Naive B cell (primary cell): ENCODE results near the gene PCDHGA6. TPM values are rescaled to one million over a fixed set of nuclear protein-coding genes. Genes with fewer than 3 reads are reported as not detected.
"Not testable (repeated sequence)": the region's sequence is repeated elsewhere in the genome, so short reads cannot be mapped to it uniquely, and the experiment has no call there.

Experiments
- ATAC-seq, 2 donors: fragments of 150-1000 bp; cut with Tn5 transposase; 2 replicates each; pipeline ENCODE4 v1.10.0; 2021; ENCODE audit warnings: low read depth in 2 of 2, mild to moderate bottlenecking in 2 of 2, moderate library complexity in 2 of 2
- DNase-seq: peaks from one replicate; pipeline ENCODE4 v3.0.0; 2022
- H3K27ac Mint-ChIP-seq, 6 donors: one replicate each; pipeline ENCODE4 v1.8.0; 2020 to 2022; ENCODE audit warnings: mild to moderate bottlenecking in 6 of 6, mixed read lengths in 6 of 6, moderate library complexity in 5 of 6, inconsistent platforms in 2 of 6
- H3K27me3 Mint-ChIP-seq, 3 donors: one replicate each; pipeline ENCODE4 v1.8.0; 2021 to 2022; ENCODE audit warnings: mixed read lengths in 3 of 3, mild to moderate bottlenecking in 1 of 3
- H3K36me3 Mint-ChIP-seq, 2 donors: one replicate each; pipeline ENCODE4 v1.8.0; 2020 to 2022; ENCODE audit warnings: mixed read lengths in 2 of 2, inconsistent platforms in 1 of 2, mild to moderate bottlenecking in 1 of 2
- H3K4me1 Mint-ChIP-seq, 3 donors: one replicate each; pipeline ENCODE4 v1.8.0; 2020 to 2022; ENCODE audit warnings: mixed read lengths in 3 of 3, inconsistent platforms in 1 of 3, mild to moderate bottlenecking in 1 of 3, moderate library complexity in 1 of 3
- H3K4me3 Mint-ChIP-seq, 8 donors: one replicate each; pipeline ENCODE4 v1.8.0; 2020 to 2022; ENCODE audit warnings: mild to moderate bottlenecking in 8 of 8, mixed read lengths in 8 of 8, moderate library complexity in 8 of 8, inconsistent platforms in 2 of 8
- H3K9me3 Mint-ChIP-seq, 7 donors: one replicate each; pipeline ENCODE4 v1.8.0; 2020 to 2022; ENCODE audit warnings: mixed read lengths in 7 of 7, mild to moderate bottlenecking in 5 of 7, inconsistent platforms in 2 of 7, moderate library complexity in 1 of 7
- polyA plus RNA-seq, 6 donors: library from polyadenylated mRNA; unstranded; fragments of 300-500 nt; fragmentation: Illumina TruSeq; gene quantifications; one replicate each; pipeline ENCODE4 v1.2.3, GENCODE V29; 2021; ENCODE audit warnings: low read depth in 6 of 6

The PCDHGA6 gene
- polyA plus RNA-seq, result under 1 TPM in 1 of 6 donors, not detected in 5; 0.08 TPM

GRCh38 chr5:141373673-141374317 lies at the start of gene PCDHGA6:
TSS of gene PCDHGA6 (plus strand) at chr5:141373891. CDS start at chr5:141374084, 193 bp downstream.
- no peak for ATAC-seq
- peak within 1 kb of the TSS in 1 of 6 donors; percentile 30 for H3K27ac Mint-ChIP-seq
- peaks cover 4 to 6% (median 6%) of the 10 kb centered on the region in 3 donors for H3K4me1 Mint-ChIP-seq
- peak within 1 kb of the TSS in 5 of 8 donors; percentile 5 to 57 (median 29) for H3K4me3 Mint-ChIP-seq
- no peak for DNase-seq
- H3K36me3 Mint-ChIP-seq, result peaks cover 8 to 30% of the 10 kb centered on the region in 2 donors
- peaks cover 8 to 67% (median 45%) of the 10 kb centered on the region in 7 donors for H3K9me3 Mint-ChIP-seq
- peaks cover 44 to 66% (median 44%) of the 10 kb centered on the region in 3 donors for H3K27me3 Mint-ChIP-seq

DNA sequence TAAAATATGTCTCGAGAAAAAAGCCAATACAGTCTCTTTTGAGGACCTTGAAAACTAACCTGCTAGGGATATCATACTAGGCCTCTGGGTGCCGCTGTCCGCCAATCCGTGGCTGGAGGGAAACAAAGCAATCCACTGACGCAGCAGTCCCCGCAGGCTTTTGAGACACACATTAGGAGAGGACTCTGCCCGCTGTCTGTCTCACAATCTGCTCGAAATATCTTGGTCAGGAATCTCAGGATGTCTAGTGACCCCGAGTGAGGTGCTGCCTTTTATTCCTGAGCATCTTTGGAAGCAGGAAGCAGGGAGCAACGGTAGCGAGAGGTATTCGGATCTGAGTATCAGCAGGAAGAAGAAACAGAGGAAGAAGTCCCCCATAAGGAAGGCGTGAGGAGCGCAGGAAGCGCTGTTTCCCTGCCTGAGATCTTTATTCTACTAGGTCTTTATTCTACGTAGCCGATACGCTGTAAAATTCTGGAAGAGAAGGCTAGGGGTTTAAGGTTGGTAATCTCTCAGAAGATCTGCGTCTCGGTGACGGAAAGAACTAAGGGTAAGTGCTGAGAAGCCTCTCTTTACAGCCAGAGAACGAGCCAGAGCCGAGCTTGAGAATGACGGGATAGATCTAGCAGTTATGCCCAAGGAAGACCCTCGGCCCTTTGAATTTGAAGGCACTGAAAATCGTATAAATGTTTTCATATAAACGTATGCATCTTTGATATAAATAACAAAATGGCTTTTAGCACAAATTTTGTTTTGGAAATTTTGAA lies 47.4 kb upstream of the PCDHGA6 start:
- Mint-ChIP-seq H3K27ac (peak overlapping the region in 3 of 6 donors; percentile 51 to 80 (median 71)), H3K4me1 (peaks cover 4 to 14% (median 11%) of the 10 kb centered on the region in 3 donors), H3K4me3 (peak overlapping the region; percentile 86 to 97 (median 92)), H3K27me3 (peaks cover 27 to 43% (median 39%) of the 10 kb centered on the region in 3 donors), H3K9me3 (peaks cover 5 to 76% (median 47%) of the 10 kb centered on the region in 7 donors), H3K36me3 (peaks cover 6 to 18% of the 10 kb centered on the region in 2 donors)
- ATAC-seq, result peak; percentile 91 to 95
- peak; percentile 57 for DNase-seq

- Mint-ChIP-seq H3K27ac (no peak overlapping the region), H3K36me3 (peaks cover 14 to 23% of the 10 kb centered on the region in 2 donors), H3K4me1 (peaks cover 4 to 11% (median 11%) of the 10 kb centered on the region in 3 donors), H3K4me3 (peak overlapping the region in 1 of 8 donors; percentile 12), H3K9me3 (peaks cover 5 to 76% (median 54%) of the 10 kb centered on the region in 7 donors), H3K27me3 (peaks cover 45 to 61% (median 53%) of the 10 kb centered on the region in 3 donors)
- DNase-seq (no peak), ATAC-seq (no peak)
These were observed 45.5 kb upstream of the PCDHGA6 start for GRCh38 chr5:141328231-141328630.

DNA sequence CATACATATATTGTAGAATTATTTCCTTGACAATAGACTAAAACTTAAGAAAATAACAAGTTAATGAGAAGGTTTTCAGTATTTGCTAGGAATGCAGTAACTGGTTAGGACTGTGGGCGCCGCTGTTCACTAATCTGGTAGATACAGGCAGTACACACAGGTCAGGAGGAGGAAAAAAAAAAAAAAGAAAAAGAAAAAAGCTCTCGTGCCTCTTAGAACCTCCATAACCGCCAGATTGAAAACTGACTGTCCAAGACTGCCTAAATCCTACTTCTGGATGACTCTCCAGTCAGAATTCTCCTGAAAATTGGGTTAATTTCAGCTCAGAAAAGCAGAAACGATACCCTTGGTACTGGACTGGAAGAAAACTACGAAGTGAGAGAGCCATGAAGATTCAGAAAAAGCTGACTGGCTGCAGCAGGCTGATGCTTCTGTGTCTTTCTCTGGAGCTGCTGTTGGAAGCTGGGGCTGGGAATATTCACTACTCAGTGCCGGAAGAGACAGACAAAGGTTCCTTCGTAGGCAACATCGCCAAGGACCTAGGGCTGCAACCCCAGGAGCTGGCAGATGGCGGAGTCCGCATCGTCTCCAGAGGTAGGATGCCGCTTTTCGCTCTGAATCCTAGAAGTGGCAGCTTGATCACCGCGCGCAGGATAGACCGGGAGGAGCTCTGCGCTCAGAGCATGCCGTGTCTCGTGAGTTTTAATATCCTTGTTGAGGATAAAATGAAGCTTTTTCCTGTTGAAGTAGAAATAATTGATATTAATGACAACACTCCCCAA lies 43.2 kb upstream of the PCDHGA6 start, which contains the start of gene PCDHGA1:
PCDHGA1 (plus strand) TSS at position 216 of the 782 bp plus-strand sequence.
- Mint-ChIP-seq H3K9me3 (peaks cover 9 to 93% (median 69%) of the 10 kb centered on the region in 7 donors), H3K4me1 (peaks cover 4 to 11% (median 11%) of the 10 kb centered on the region in 3 donors), H3K27me3 (peaks cover 66 to 84% (median 72%) of the 10 kb centered on the region in 3 donors), H3K27ac (no peak within 1 kb of the TSS), H3K4me3 (peak within 1 kb of the TSS in 6 of 8 donors; percentile 5 to 70 (median 21)), H3K36me3 (peaks cover 24 to 30% of the 10 kb centered on the region in 2 donors)
- DNase-seq (no peak), ATAC-seq (peak in 1 of 2 donors; percentile 33)

DNA sequence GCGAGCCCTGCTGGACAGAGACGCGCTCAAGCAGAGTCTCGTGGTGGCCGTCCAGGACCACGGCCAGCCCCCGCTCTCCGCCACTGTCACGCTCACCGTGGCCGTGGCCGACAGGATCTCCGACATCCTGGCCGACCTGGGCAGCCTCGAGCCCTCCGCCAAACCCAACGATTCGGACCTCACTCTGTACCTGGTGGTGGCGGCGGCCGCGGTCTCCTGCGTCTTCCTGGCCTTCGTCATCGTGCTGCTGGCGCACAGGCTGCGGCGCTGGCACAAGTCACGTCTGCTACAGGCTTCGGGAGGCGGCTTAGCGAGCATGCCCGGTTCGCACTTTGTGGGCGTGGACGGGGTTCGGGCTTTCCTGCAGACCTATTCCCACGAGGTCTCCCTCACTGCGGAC lies 41.1 kb upstream of the PCDHGA6 start:
- not testable (repeated sequence) for H3K4me1 Mint-ChIP-seq, H3K4me3 Mint-ChIP-seq, H3K27ac Mint-ChIP-seq, ATAC-seq, DNase-seq
- peaks cover 75 to 90% (median 85%) of the 10 kb centered on the region in 3 donors for H3K27me3 Mint-ChIP-seq
- H3K36me3 Mint-ChIP-seq, result peaks cover 14 to 30% of the 10 kb centered on the region in 2 donors
- H3K9me3 Mint-ChIP-seq, result peaks cover 9 to 93% (median 75%) of the 10 kb centered on the region in 7 donors

GRCh38 chr5:141338538-141339306 lies 35.0 kb upstream of the PCDHGA6 start, which contains the start of gene PCDHGA2:
TSS of gene PCDHGA2 (plus strand) at chr5:141338760.
- Mint-ChIP-seq H3K36me3 (peaks cover 9 to 31% of the 10 kb centered on the region in 2 donors), H3K4me3 (peak within 1 kb of the TSS in 2 of 8 donors; percentile 8 to 65), H3K4me1 (peaks cover 0 to 3% (median 0%) of the 10 kb centered on the region in 3 donors), H3K9me3 (peaks cover 19 to 92% (median 70%) of the 10 kb centered on the region in 7 donors), H3K27me3 (peaks cover 76 to 92% (median 87%) of the 10 kb centered on the region in 3 donors), H3K27ac (peak within 1 kb of the TSS in 1 of 6 donors; percentile 69)
- ATAC-seq (no peak), DNase-seq (no peak)

DNA sequence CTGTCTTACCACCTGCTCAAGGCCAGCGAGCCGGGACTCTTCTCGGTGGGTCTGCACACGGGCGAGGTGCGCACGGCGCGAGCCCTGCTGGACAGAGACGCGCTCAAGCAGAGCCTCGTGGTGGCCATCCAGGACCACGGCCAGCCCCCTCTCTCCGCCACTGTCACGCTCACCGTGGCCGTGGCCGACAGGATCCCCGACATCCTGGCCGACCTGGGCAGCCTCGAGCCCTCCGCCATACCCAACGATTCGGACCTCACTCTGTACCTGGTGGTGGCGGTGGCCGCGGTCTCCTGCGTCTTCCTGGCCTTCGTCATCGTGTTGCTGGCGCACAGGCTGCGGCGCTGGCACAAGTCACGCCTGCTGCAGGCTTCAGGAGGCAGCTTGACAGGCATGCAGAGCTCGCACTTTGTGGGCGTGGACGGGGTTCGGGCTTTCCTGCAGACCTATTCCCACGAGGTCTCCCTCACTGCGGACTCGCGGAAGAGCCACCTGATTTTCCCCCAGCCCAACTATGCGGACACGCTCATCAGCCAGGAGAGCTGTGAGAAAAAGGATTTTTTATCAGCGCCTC lies 32.8 kb upstream of the PCDHGA6 start:
- Mint-ChIP-seq H3K36me3 (peaks cover 15 to 28% of the 10 kb centered on the region in 2 donors), H3K27me3 (peaks cover 67 to 89% (median 87%) of the 10 kb centered on the region in 3 donors), H3K9me3 (peaks cover 20 to 89% (median 65%) of the 10 kb centered on the region in 7 donors)
- DNase-seq, H3K27ac Mint-ChIP-seq, H3K4me1 Mint-ChIP-seq, ATAC-seq, H3K4me3 Mint-ChIP-seq: not testable (repeated sequence)

GRCh38 chr5:141342773-141343172 lies 30.9 kb upstream of the PCDHGA6 start:
- ATAC-seq, result no peak
- Mint-ChIP-seq H3K9me3 (peaks cover 23 to 84% (median 54%) of the 10 kb centered on the region in 7 donors), H3K27me3 (peaks cover 58 to 87% (median 84%) of the 10 kb centered on the region in 3 donors), H3K4me3 (no peak overlapping the region), H3K36me3 (peaks cover 14 to 38% of the 10 kb centered on the region in 2 donors), H3K4me1 (peaks cover 0 to 4% (median 0%) of the 10 kb centered on the region in 3 donors), H3K27ac (no peak overlapping the region)
- no peak for DNase-seq

- Mint-ChIP-seq H3K4me1 (peaks cover 0 to 4% (median 0%) of the 10 kb centered on the region in 3 donors), H3K9me3 (peaks cover 19 to 84% (median 48%) of the 10 kb centered on the region in 7 donors), H3K36me3 (peaks cover 8 to 33% of the 10 kb centered on the region in 2 donors), H3K27ac (peak within 1 kb of the TSS in 1 of 6 donors; percentile 59), H3K27me3 (peaks cover 57 to 84% (median 84%) of the 10 kb centered on the region in 3 donors), H3K4me3 (peak within 1 kb of the TSS in 5 of 8 donors; percentile 22 to 56 (median 37))
- ATAC-seq (no peak), DNase-seq (no peak)
These were observed 30.3 kb upstream of the PCDHGA6 start, which contains the start of gene PCDHGA3 for GRCh38 chr5:141343242-141343952. TSS of gene PCDHGA3 (plus strand) at chr5:141343829. CDS start at chr5:141344034, 205 bp downstream.

- Mint-ChIP-seq H3K27me3 (peaks cover 58 to 84% (median 84%) of the 10 kb centered on the region in 3 donors), H3K36me3 (peaks cover 5 to 27% of the 10 kb centered on the region in 2 donors), H3K9me3 (peaks cover 19 to 84% (median 47%) of the 10 kb centered on the region in 7 donors), H3K4me3 (peak overlapping the region in 5 of 8 donors; percentile 22 to 56 (median 37)), H3K4me1 (peaks cover 0 to 4% (median 0%) of the 10 kb centered on the region in 3 donors), H3K27ac (no peak overlapping the region)
- DNase-seq (no peak), ATAC-seq (no peak)
These were observed 29.7 kb upstream of the PCDHGA6 start for GRCh38 chr5:141343953-141344463.

DNA sequence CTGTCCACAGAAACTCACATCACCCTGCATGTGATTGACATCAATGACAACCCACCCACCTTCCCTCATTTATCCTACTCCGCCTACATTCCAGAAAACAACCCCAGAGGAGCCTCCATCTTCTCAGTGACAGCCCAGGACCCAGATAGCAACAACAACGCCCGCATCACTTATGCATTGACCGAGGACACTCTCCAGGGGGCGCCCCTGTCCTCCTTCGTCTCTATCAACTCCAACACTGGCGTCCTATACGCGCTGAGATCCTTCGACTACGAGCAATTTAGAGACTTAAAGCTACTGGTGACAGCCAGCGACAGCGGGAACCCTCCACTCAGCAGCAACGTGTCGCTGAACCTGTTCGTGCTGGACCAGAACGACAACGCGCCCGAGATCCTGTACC lies 28.4 kb upstream of the PCDHGA6 start:
- peaks cover 20 to 84% (median 47%) of the 10 kb centered on the region in 7 donors for H3K9me3 Mint-ChIP-seq
- no peak for DNase-seq
- H3K4me3 Mint-ChIP-seq, result peak overlapping the region in 1 of 8 donors; percentile 44
- H3K27ac Mint-ChIP-seq, result no peak overlapping the region
- H3K36me3 Mint-ChIP-seq, result peaks cover 8 to 27% of the 10 kb centered on the region in 2 donors
- H3K27me3 Mint-ChIP-seq, result peaks cover 60 to 89% (median 82%) of the 10 kb centered on the region in 3 donors
- ATAC-seq, result no peak
- peaks cover 0 to 6% (median 4%) of the 10 kb centered on the region in 3 donors for H3K4me1 Mint-ChIP-seq
